GM19452 (cell line): ENCODE measurements around the gene SCN5A.
A peak's percentile ranks its signal among the peaks of the same experiment; 100 is the strongest.

Experiments
- ATAC-seq: cut with Tn5 transposase; IDR thresholded peaks from one replicate; pipeline ENCODE4 v1.9.1; 2021; ENCODE audit not compliant: unreplicated experiment

The SCN5A gene

GRCh38 chr3:38545983-38546382 is 103.5 kb downstream of the SCN5A start:
- no peak for ATAC-seq

- ATAC-seq: no peak
Observed at GRCh38 chr3:38545550-38545949, 103.9 kb downstream of the SCN5A start.

- ATAC-seq: no peak
Observed at GRCh38 chr3:38544926-38545325, 104.6 kb downstream of the SCN5A start.

- ATAC-seq: no peak
Observed at GRCh38 chr3:38543586-38543985, 105.9 kb downstream of the SCN5A start.

- ATAC-seq: no peak
Observed at GRCh38 chr3:38542401-38543298, 106.8 kb downstream of the SCN5A start.

GRCh38 chr3:38541806-38542205 is 107.7 kb downstream of the SCN5A start:
- ATAC-seq: no peak

GRCh38 chr3:38538773-38539353 is 110.6 kb downstream of the SCN5A start:
- no peak for ATAC-seq

GRCh38 chr3:38536671-38537070 is 112.8 kb downstream of the SCN5A start:
- ATAC-seq: no peak

GRCh38 chr3:38534604-38535003 is 114.9 kb downstream of the SCN5A start:
- no peak for ATAC-seq

- no peak for ATAC-seq
Observed at GRCh38 chr3:38534180-38534579, 115.3 kb downstream of the SCN5A start.

GRCh38 chr3:38533285-38533976 is 116.1 kb downstream of the SCN5A start:
- ATAC-seq: no peak

- ATAC-seq: no peak
Observed at GRCh38 chr3:38532529-38532928, 117.0 kb downstream of the SCN5A start.

- ATAC-seq: no peak
Observed at GRCh38 chr3:38528457-38528856, 121.0 kb downstream of the SCN5A start.

GRCh38 chr3:38526792-38527191 is 122.7 kb downstream of the SCN5A start:
- ATAC-seq: no peak

- no peak for ATAC-seq
Observed at GRCh38 chr3:38524141-38524739, 125.2 kb downstream of the SCN5A start.

- ATAC-seq: no peak
Observed at GRCh38 chr3:38522002-38522401, 127.5 kb downstream of the SCN5A start.

GRCh38 chr3:38521391-38521987 is 128.0 kb downstream of the SCN5A start:
- peak; percentile 78 for ATAC-seq

GRCh38 chr3:38519651-38520050 is 129.8 kb downstream of the SCN5A start:
- ATAC-seq: no peak

- ATAC-seq: no peak
Observed at GRCh38 chr3:38519000-38519399, 130.5 kb downstream of the SCN5A start.

- no peak for ATAC-seq
Observed at GRCh38 chr3:38516669-38517068, 132.8 kb downstream of the SCN5A start.

GRCh38 chr3:38515367-38515766 is 134.1 kb downstream of the SCN5A start:
- no peak for ATAC-seq
